COLO668 (cell line): Measurements from ENCODE around the gene PLXNA4.

Experiments
- DNase-seq: peaks from one replicate; lab custom pipeline; 2025; ENCODE audit not compliant: unreplicated experiment; lab: John Stamatoyannopoulos, UW

Gene PLXNA4

GRCh38 chr7:132367795-132368194, 208.5 kb downstream of the PLXNA4 start:
- no peak for DNase-seq

- no peak for DNase-seq
Observed at GRCh38 chr7:132367004-132367403, 209.3 kb downstream of the PLXNA4 start.

- DNase-seq = no peak
Observed at GRCh38 chr7:132364226-132364625, 212.0 kb downstream of the PLXNA4 start.

GRCh38 chr7:132362059-132362458, 214.2 kb downstream of the PLXNA4 start:
- no peak for DNase-seq

- DNase-seq = no peak
Observed at GRCh38 chr7:132361146-132361545, 215.1 kb downstream of the PLXNA4 start.

GRCh38 chr7:132359743-132360142, 216.5 kb downstream of the PLXNA4 start:
- DNase-seq = no peak

GRCh38 chr7:132355048-132355447, 221.2 kb downstream of the PLXNA4 start:
- DNase-seq = no peak

- no peak for DNase-seq
Observed at GRCh38 chr7:132354527-132354926, 221.7 kb downstream of the PLXNA4 start.

- DNase-seq = no peak
Observed at GRCh38 chr7:132353936-132354335, 222.3 kb downstream of the PLXNA4 start.

- DNase-seq = no peak
Observed at GRCh38 chr7:132352800-132353199, 223.5 kb downstream of the PLXNA4 start.

- no peak for DNase-seq
Observed at GRCh38 chr7:132351954-132352499, 224.2 kb downstream of the PLXNA4 start.

- DNase-seq = no peak
Observed at GRCh38 chr7:132350741-132351140, 225.5 kb downstream of the PLXNA4 start.

GRCh38 chr7:132349075-132349474, 227.2 kb downstream of the PLXNA4 start:
- DNase-seq = no peak

GRCh38 chr7:132348341-132348740, 227.9 kb downstream of the PLXNA4 start:
- no peak for DNase-seq

- DNase-seq = no peak
Observed at GRCh38 chr7:132347858-132348257, 228.4 kb downstream of the PLXNA4 start.

- DNase-seq = no peak
Observed at GRCh38 chr7:132347123-132347522, 229.1 kb downstream of the PLXNA4 start.

- no peak for DNase-seq
Observed at GRCh38 chr7:132345543-132346129, 230.6 kb downstream of the PLXNA4 start.

GRCh38 chr7:132345030-132345429, 231.2 kb downstream of the PLXNA4 start:
- DNase-seq = no peak

GRCh38 chr7:132343199-132343598, 233.1 kb downstream of the PLXNA4 start:
- DNase-seq = no peak

- no peak for DNase-seq
Observed at GRCh38 chr7:132337450-132338080, 238.7 kb downstream of the PLXNA4 start.

GRCh38 chr7:132336797-132337196, 239.5 kb downstream of the PLXNA4 start:
- DNase-seq = no peak

GRCh38 chr7:132333301-132333700, 243.0 kb downstream of the PLXNA4 start:
- no peak for DNase-seq

GRCh38 chr7:132328760-132329159, 247.5 kb downstream of the PLXNA4 start:
- no peak for DNase-seq
